Measurements from ENCODE around the gene ARCN1. TPM values are rescaled to one million over a fixed set of nuclear protein-coding genes. Genes with fewer than 3 reads are reported as not detected.
A peak's percentile ranks its signal among the peaks of the same experiment; 100 is the strongest.

The ARCN1 gene
- total RNA-seq, 4 donors from 2014 or later = 67.8 to 81.6 (median 78.1) TPM

GRCh38 chr11:118615976-118616371 is 43.8 kb downstream of the ARCN1 start:
- DNase-seq = no peak
- intact Hi-C loops (cut with DNase I) = no loop called here
- Histone ChIP-seq H3K4me3 (no peak overlapping the region), H3K9me3 (no peaks in the 10 kb centered on the region), H3K4me1 (peaks cover 16 to 73% (median 48%) of the 10 kb centered on the region in 3 donors), H3K27ac (peak overlapping the region in 2 of 4 donors; percentile 2 to 5), H3K36me3 (peaks cover 0 to 37% (median 0%) of the 10 kb centered on the region in 3 donors), H3K27me3 (peaks cover 0 to 10% (median 0%) of the 10 kb centered on the region in 4 donors)
- no peak for TF ChIP-seq CTCF (IDR thresholded peaks at IDR 0.05)
- TF ChIP-seq POLR2A (IDR thresholded peaks at IDR 0.05) = no peak
- 88 to 90% methylated on average over 3 of the region's 5 CpGs for WGBS, 2 donors

GRCh38 chr11:118618115-118618990 is 46.1 kb downstream of the ARCN1 start:
- DNase-seq = no peak
- intact Hi-C loops (cut with DNase I) = no loop called here
- WGBS, 2 donors = 40 to 57% methylated on average over 8 to 10 of the region's 11 CpGs

GRCh38 chr11:118618991-118619375 is 46.8 kb downstream of the ARCN1 start:
- H3K4me3 ChIP-seq = peak overlapping the region in 1 of 4 donors; percentile 12
- intact Hi-C loops (cut with DNase I) = no loop called here
- peak overlapping the region; percentile 66 to 88 (median 84) for H3K27ac ChIP-seq
- H3K36me3 ChIP-seq = peaks cover 0 to 37% (median 0%) of the 10 kb centered on the region in 3 donors
- 19 to 31% methylated on average over 2 to 3 of the region's 4 CpGs for WGBS, 2 donors
- peaks cover 0 to 14% (median 0%) of the 10 kb centered on the region in 4 donors for H3K27me3 ChIP-seq
- DNase-seq = no peak
- no peak for TF ChIP-seq POLR2A (IDR thresholded peaks at IDR 0.05)
- no peak for TF ChIP-seq CTCF (IDR thresholded peaks at IDR 0.05)
- H3K9me3 ChIP-seq = no peaks in the 10 kb centered on the region
- peaks cover 31 to 79% (median 63%) of the 10 kb centered on the region in 3 donors for H3K4me1 ChIP-seq

More at GRCh38 chr11:118618115-118618990, 46.1 kb downstream of the ARCN1 start:
- no peak for TF ChIP-seq POLR2A (IDR thresholded peaks at IDR 0.05)
- TF ChIP-seq CTCF (IDR thresholded peaks at IDR 0.05) = no peak
- Histone ChIP-seq H3K4me3 (no peak overlapping the region), H3K4me1 (peaks cover 31 to 73% (median 60%) of the 10 kb centered on the region in 3 donors), H3K9me3 (no peaks in the 10 kb centered on the region), H3K27me3 (peaks cover 0 to 14% (median 0%) of the 10 kb centered on the region in 4 donors), H3K27ac (peak overlapping the region; percentile 66 to 88 (median 84)), H3K36me3 (peaks cover 0 to 37% (median 0%) of the 10 kb centered on the region in 3 donors)

- WGBS, 2 donors = 21 to 28% methylated on average over 6 of the region's 6 CpGs
- intact Hi-C loops (cut with DNase I) = no loop called here
- no peak for DNase-seq
- Histone ChIP-seq H3K27me3 (peaks cover 0 to 14% (median 0%) of the 10 kb centered on the region in 4 donors), H3K4me1 (peaks cover 31 to 86% (median 66%) of the 10 kb centered on the region in 3 donors), H3K27ac (peak overlapping the region; percentile 66 to 88 (median 84)), H3K9me3 (no peaks in the 10 kb centered on the region), H3K36me3 (peaks cover 0 to 32% (median 0%) of the 10 kb centered on the region in 3 donors), H3K4me3 (no peak overlapping the region)
- TF ChIP-seq CTCF (IDR thresholded peaks at IDR 0.05) (no peak), POLR2A (IDR thresholded peaks at IDR 0.05) (no peak)
Measured at GRCh38 chr11:118619444-118620197, 47.4 kb downstream of the ARCN1 start.

Measured in esophagus squamous epithelium (tissue), 5 donors.